Keratinocyte (primary cell): ENCODE data around the gene RPS6KL1.

Source experiments
- EZH2 ChIP-seq: IDR thresholded peaks from one replicate; pipeline ENCODE4 v1.6.1; 2012; ENCODE audit warnings: inconsistent platforms, mild to moderate bottlenecking, low read length, moderate library complexity
- TF ChIP-seq, protein P1 (sequence below), 3 experiments: IDR thresholded peaks in 1 of 3; conservative IDR thresholded peaks in 1 of 3; optimal IDR thresholded peaks in 1 of 3; 2 replicates in 2 of 3; 3 replicates in 1 of 3; pipeline versions ENCODE3 to v1.5.1; 2011; ENCODE audit warnings: low read length in 3 of 3, mild to moderate bottlenecking in 3 of 3, moderate library complexity in 2 of 3, control low read depth in 1 of 3, inconsistent platforms in 1 of 3; ENCODE audit not compliant: insufficient read depth in 2 of 3; ENCODE audit errors: extremely low read depth in 1 of 3

DNA sequence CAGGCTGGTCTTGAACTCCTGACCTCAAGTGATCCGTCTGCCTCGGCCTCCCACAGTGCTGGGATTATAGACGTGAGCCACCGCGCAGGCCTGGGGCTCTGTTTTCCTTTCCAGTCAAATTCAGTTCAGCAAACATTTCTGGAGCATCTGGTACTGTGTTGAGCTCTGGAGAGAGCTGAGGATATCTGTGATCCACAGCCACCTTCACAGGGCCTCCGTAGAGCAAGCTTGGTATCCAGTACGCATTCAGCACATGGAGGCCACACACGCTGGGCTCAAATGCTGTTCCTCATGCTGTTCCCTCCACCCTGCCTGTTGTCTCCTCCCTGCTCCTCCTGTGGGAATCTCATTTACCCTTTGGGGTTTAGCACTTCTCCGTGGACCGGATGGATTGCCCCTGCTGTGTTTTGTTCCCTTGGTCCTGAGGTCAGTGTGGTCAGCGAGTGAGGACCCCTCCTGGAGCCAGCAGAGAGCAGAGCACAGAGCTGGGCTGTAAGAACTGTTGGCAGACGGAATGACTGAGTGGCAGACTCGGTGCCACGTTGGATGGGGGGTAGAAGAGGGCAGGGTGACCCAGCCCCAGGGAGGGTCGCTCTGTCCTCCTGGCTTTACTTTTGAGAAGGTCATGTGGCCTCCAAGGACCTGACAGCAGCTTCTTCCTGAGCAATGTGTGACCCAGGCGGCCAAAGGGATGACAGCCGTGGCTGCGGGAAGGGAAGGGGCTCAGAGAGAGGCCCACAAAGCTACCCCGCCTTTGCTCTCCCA lies 891 bp downstream of the RPS6KL1 start:
- no peak for TF ChIP-seq EZH2
- TF ChIP-seq, protein P1, sequence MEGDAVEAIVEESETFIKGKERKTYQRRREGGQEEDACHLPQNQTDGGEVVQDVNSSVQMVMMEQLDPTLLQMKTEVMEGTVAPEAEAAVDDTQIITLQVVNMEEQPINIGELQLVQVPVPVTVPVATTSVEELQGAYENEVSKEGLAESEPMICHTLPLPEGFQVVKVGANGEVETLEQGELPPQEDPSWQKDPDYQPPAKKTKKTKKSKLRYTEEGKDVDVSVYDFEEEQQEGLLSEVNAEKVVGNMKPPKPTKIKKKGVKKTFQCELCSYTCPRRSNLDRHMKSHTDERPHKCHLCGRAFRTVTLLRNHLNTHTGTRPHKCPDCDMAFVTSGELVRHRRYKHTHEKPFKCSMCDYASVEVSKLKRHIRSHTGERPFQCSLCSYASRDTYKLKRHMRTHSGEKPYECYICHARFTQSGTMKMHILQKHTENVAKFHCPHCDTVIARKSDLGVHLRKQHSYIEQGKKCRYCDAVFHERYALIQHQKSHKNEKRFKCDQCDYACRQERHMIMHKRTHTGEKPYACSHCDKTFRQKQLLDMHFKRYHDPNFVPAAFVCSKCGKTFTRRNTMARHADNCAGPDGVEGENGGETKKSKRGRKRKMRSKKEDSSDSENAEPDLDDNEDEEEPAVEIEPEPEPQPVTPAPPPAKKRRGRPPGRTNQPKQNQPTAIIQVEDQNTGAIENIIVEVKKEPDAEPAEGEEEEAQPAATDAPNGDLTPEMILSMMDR (optimal IDR thresholded peaks at IDR 0.05 in 1 of 3, IDR thresholded peaks at IDR 0.05 in 1 of 3, conservative IDR thresholded peaks at IDR 0.05 in 1 of 3; ENCODE audit: extremely low read depth in 1 of 3, insufficient read depth in 2 of 3, low read length in 3 of 3), result no peak
